Measurements from ENCODE around the gene PSMD11.

Gene PSMD11

GRCh38 chr17:32494621-32495358 lies 50.5 kb downstream of the PSMD11 start:
- TF ChIP-seq ZFX (IDR thresholded peaks at IDR 0.05) (no peak), CTCF (conservative IDR thresholded peaks at IDR 0.05) (no peak)
- peak overlapping the region; percentile 43 for H3K27ac ChIP-seq

- H3K27ac ChIP-seq: peak overlapping the region; percentile 43
Observed at GRCh38 chr17:32495359-32496231, 51.3 kb downstream of the PSMD11 start.

GRCh38 chr17:32496395-32497073 lies 52.2 kb downstream of the PSMD11 start:
- TF ChIP-seq ZFX (IDR thresholded peaks at IDR 0.05): no peak
- TF ChIP-seq CTCF (conservative IDR thresholded peaks at IDR 0.05): no peak
- H3K27ac ChIP-seq: no peak overlapping the region; the same call in 1 of the 2 replicates

More at GRCh38 chr17:32495359-32496231, 51.3 kb downstream of the PSMD11 start:
- TF ChIP-seq CTCF (conservative IDR thresholded peaks at IDR 0.05) (no peak), ZFX (IDR thresholded peaks at IDR 0.05) (no peak)

- H3K27ac ChIP-seq: no peak overlapping the region
Observed at GRCh38 chr17:32497431-32498205, 53.3 kb downstream of the PSMD11 start.

GRCh38 chr17:32498391-32498790 lies 54.1 kb downstream of the PSMD11 start:
- H3K27ac ChIP-seq: no peak overlapping the region
- TF ChIP-seq ZFX (IDR thresholded peaks at IDR 0.05): no peak
- TF ChIP-seq CTCF (conservative IDR thresholded peaks at IDR 0.05): no peak

More at GRCh38 chr17:32497431-32498205, 53.3 kb downstream of the PSMD11 start:
- TF ChIP-seq CTCF (conservative IDR thresholded peaks at IDR 0.05): no peak

- no peak for TF ChIP-seq ZFX (IDR thresholded peaks at IDR 0.05)
- no peak for TF ChIP-seq CTCF (conservative IDR thresholded peaks at IDR 0.05)
- H3K27ac ChIP-seq: no peak overlapping the region
Observed at GRCh38 chr17:32502013-32502412, 57.7 kb downstream of the PSMD11 start.
